ENCODE results near the gene EPS8.
"Not testable (repeated sequence)": the region's sequence is repeated elsewhere in the genome, so short reads cannot be mapped to it uniquely, and the experiment has no call there.

EPS8 gene

DNA sequence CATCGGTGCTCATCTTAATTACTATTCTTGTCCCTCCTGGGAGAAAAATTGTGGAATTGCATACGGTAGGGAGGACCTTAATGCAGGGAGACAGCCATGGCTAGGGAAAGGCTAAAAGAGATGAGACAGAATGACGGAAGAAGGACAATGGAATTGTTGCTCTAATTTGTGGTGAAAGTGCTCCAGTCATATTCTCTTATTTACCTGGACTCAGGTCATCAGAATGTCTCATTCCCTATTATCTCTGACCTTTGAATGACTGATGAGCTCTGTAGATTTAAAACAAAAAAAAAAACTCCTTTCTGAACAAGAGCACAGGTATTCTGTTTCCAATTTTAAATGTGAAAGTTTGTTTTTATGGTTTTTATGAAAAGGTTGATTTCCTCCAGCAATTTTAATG, 8.6 kb upstream of the EPS8 start:
- no peak for DNase-seq (ENCODE audit: low read depth)

DNA sequence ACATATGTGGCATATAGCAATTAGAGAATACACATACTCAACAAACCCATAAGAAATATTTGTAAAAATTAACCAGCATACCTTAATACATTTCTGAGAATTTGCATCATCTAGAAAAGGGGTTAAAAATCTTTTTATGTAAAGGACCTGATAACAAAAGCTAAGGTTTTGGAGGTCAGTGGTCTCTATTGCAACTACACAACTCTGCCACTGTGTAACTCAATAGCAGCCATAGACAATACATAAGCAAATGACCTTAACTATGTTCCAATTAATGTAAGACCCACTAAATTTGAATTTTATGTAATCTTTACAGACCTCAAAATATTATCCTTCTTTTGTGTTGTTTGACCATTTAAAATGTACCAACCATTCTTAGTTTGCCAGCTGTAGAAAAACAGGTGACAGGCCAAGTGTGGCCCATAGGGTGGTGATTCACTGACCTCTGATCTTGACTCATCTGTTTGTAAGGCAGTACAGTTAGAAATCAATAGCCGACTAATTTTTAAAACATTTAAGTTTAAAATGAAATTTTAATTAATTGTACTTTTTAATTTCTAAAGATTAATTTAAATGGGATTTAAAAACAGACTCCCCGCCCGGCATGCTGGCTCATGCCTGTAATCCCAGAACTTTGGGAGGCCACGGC, 7.4 kb upstream of the EPS8 start:
- peak; percentile 58 for DNase-seq (ENCODE audit: low read depth)

- peak; percentile 47 for DNase-seq (ENCODE audit: low read depth)
Observed at GRCh38 chr12:15794836-15795235, 5.6 kb upstream of the EPS8 start.

DNA sequence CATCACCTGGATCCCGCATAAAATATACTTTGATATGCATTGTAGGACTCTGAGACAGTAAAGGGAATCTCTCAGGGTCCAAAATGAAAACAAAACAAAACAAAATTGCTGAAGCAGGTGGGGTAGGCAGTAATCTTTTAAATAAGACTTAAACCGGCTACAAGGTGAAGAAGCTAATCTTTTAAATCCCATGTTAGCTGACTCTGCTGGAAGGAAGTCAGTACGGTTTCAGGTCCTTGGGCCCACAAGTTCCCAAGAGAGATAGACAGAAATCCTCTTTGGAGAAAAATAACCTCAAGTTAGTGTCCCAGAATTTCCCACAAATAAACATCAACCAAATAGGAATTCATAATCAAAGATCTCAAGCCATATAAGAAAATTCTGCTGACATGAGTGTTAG, 5.0 kb upstream of the EPS8 start:
- no peak for DNase-seq (ENCODE audit: low read depth)

DNA sequence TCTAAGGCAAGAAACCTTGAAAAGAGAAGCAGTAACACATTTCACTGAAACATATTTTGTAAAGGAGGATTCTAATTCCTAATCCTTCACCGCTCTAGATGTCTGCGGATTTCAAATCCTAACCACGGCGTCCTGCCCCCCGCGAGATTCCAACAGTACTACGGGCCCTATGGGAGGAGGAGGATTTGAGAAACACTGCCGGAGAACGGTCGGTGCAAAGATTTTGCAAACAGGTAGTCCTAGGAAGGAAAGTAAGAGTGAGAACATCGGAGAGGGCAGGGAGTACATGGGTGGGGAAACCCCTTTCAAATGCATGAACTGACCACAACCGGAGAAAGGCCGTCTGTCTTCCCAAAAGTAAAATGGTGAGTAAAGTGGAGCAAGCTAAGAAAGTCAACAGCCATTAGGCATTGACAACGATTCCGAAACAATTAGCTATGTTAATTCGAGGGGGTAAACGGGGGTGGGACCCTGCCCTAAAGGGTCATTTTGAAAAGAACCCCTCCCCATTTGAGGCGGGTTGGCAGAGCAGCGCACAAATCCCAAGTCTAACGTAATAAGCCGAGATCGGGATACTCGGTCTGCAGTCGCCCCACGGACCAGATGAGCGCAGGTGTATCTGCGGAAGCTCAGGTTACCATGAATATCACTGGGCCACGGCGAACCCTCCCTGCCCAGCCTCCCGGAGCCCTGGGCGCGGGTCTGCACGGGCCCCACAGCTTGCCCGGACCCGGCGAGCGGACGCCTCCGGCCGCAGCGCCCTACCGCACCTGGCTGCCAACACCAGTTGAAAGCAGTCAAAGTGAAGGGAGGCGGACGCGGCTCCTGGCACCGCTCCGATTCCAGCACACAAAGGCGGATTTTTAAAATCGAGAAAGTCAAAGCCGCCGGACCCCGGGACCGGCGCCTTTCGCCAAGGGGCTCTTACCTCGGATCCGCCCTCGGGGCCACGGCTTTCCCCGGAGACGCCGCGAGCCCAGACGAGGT, 662 bp downstream of the EPS8 start:
- DNase-seq (ENCODE audit: low read depth) = peak; percentile 65

DNA sequence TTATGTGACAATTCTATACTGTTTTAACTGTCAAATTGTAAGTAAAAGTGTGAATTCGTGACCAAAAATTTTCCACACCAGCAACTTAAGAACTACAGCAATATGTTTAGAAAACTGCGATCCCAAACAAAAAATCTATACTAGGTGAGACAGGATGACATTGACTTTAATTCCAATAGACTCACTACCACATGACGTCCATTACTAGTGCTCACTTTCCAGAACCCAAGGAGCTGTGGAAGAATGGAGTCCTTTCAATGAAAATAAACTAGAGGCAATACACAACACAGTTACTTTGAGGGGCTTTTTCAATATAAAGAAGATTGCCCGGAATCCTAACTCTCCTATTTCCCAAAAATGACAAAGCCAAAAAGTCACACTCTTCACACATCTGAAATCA, 1.4 kb downstream of the EPS8 start:
- DNase-seq (ENCODE audit: low read depth) = peak; percentile 20

GRCh38 chr12:15786772-15787171, 2.4 kb downstream of the EPS8 start:
- DNase-seq (ENCODE audit: low read depth) = no peak

DNA sequence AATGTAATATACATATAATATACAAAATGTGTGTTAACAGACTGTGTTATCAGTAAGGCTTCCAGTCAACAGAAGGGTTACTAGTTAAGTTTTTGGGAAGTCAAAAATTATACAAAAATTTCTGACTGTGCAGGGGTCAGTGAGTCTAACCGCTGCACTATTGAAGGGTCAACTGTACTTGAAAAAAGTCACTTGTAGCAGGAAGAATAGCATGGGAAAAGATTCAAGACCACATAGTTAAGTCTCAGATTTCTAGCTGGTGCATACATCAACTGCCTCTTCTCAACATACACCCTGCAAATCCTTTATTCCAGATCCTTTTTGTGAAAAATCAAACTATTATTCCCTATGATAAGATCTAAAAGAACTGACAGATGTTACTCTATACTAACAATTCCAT, 5.9 kb downstream of the EPS8 start:
- no peak for DNase-seq (ENCODE audit: low read depth)

- DNase-seq (ENCODE audit: low read depth) = no peak
Observed at GRCh38 chr12:15782667-15783066, 6.5 kb downstream of the EPS8 start.

DNA sequence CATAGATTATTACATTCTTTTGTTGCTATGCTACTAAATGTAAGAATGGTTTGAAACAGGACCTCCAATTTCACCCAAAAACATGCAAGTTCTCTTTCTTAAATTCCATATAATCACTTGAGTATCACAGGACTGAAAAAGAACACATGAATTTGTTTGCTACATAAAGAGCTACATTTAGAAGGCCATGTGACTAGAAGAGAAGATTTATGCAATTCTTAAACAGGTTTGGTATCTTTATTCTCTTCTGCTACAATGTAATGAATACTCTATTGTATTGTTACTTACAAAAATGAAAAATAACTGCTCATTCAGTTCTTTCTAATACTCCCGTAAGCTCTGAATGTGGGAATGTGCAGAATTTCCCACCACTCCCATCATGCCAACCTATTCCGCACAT, 9.3 kb downstream of the EPS8 start:
- DNase-seq (ENCODE audit: low read depth) = no peak

- peak; percentile 69 for DNase-seq (ENCODE audit: low read depth)
Observed at GRCh38 chr12:15778126-15778525, 11.1 kb downstream of the EPS8 start.

- no peak for DNase-seq (ENCODE audit: low read depth)
Observed at GRCh38 chr12:15777355-15778012, 11.7 kb downstream of the EPS8 start.

- no peak for DNase-seq (ENCODE audit: low read depth)
Observed at GRCh38 chr12:15776532-15776931, 12.7 kb downstream of the EPS8 start.

DNA sequence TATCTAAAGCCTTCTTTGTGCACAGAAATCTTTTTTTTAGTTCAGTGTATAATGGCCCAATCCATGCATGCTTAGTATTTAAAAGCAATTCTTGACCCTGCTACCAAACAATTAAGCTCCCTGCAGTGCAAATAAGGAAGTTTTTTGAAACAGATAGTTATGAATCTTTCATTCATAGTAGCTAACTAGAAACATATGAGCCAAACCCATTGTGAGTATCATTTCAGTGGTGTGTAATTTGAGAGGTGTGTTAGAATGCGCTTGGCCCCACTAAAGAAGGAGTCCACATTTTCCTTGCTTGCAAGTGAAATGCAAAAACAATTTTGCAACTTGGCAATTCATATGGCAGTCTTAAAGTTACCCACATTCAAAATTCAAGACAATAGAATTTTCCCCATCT, 14.4 kb downstream of the EPS8 start:
- DNase-seq (ENCODE audit: low read depth) = peak; percentile 62

DNA sequence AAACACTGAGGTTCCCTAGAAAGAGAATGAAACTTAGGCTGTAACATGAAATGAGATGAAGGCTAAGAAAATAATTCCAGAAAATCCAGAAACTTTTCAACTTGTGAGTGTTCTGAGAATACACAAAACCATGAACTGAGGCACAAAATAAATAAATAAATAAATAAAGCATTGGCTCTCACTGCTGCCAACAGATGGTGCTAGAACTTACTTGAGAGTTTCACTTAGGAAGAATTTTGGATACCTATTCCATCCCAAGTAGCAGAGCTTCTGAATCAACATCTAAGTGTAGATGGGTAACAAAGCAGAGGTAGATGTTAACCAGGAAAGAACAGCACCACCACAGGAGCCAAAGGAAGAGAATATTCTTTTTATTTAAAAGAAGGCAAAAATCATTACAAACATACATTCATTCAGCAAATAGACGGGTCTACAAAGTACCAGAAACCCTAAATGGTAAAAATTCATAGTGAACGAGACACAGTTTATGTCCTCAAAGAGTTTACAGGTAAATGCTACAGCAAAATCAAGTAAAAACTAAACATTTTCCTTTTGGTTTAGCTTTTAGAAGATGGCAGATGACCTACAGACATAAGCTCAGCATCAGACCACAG, 16.7 kb downstream of the EPS8 start:
- DNase-seq (ENCODE audit: low read depth) = peak; percentile 42

DNA sequence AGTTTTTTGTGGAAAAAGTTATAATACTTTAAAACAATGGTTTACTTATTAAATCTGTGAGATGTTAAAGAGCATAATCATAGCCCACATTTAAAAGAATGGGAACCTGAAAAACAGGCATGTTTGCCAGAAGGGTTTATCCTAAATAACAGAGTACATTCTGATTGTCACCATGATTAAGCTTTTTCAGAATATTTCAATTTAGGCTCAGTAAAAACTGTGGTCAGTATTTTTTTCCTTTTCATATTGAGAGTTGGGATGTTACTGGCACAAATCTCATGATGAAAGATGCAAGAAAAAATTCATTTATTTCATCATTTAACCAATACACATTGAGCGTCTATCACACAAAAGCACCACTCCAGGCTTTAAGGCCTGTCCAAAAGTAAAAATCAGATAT, 18.6 kb downstream of the EPS8 start:
- DNase-seq (ENCODE audit: low read depth) = no peak

- no peak for DNase-seq (ENCODE audit: low read depth)
Observed at GRCh38 chr12:15770021-15770420, 19.2 kb downstream of the EPS8 start.

DNA sequence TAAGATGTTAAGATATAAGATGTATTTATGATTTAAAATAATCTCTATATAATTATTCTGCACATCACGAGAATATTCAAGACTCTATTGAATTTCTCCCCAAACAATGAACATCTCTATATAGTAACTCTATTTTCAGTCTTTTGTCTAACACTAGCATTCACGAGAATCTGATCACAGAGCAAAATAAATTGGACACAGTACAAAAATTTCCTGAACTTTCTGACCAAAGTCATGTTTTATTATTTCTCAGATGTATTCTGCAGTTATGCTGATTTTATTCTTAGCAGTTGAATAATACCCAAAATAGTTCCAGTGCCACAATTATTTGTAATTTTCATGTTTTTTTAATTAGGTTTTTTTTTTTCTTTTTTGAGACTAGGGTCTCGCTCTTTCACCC, 19.6 kb downstream of the EPS8 start:
- peak; percentile 18 for DNase-seq (ENCODE audit: low read depth)

DNA sequence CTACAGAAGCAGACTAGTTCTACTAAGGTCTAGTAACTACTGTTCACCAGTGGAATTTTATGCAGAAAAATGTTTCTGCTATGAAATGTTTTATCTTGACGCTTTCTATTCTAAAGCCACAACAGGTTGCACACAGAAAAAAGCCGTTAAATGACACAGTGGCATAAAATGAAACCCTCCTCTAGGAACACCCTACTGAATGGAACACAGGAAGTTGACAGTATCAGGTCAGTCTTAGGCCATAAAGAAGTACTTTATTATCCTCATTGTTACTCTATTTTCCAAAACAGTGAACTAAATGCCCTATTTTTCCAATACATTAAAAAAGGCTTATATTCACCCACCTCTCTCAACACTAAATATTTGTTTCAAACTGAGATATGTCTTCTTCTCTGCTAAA, 21.9 kb downstream of the EPS8 start:
- DNase-seq (ENCODE audit: low read depth) = no peak

GRCh38 chr12:15763328-15763727, 25.9 kb downstream of the EPS8 start:
- DNase-seq (ENCODE audit: low read depth) = no peak

DNA sequence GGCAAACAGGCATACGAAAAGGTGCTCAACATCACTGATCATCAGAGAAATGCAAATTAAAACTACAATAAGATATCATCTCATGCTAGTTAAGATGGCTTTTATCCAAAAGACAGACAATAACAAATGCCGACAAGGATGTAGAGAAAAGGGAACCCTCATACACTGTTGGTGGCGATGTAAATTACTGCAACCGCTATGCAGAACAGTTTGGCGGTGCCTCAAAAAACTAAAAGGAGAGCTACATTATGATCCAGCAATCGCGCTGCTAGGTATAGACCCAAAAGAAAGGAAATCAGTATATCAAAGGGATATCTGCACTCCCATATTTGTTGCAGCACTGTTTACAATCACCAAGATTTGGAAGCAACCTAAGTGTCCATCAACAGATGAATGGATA, 27.0 kb downstream of the EPS8 start:
- DNase-seq (ENCODE audit: low read depth) = not testable (repeated sequence)

DNA sequence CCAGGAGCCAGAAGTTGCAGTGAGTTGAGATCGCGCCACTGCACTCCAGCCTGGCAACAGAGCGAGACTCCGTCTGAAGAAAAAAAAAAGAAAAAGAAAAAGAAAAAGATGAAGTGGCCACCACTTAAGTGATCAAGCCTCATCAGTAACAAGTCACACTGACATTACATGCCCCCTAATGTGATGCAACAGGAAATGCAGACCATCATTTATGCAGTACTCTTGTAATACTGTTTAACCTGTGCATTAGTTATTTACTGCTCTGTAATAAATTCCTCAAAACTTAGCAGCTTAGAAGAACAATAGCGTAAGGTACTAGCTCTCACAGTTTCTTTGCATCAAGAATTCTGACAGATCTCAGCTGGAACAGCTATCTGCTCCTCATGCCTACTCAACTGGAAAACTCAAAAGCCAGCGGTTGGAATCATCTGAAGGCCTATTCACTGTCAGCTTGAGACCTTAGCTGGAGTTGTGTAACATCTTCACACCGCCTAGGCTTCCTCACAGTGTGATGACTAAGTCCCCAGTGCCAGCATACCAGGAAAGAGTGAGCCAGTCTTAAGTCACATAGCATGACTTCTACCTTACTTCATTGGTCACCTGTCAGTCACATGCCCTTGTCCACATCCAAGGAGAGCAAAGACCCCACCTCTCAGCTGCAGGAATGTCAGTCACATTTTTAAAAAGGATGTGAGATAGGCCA, 31.5 kb downstream of the EPS8 start:
- peak; percentile 92 for DNase-seq (ENCODE audit: low read depth)
